Urothelium cell line (cell line): ENCODE data around the gene KCNS1.

Experiments used
- DNase-seq: peaks from one replicate; pipeline ENCODE4 v3.0.0; 2011; ENCODE audit warnings: low spot score, mixed read lengths
- FAIRE-seq: peaks from 2 replicates; lab custom pipeline; 2011; peaks lifted over from hg19 to GRCh38; lab: Jason Lieb, UNC

KCNS1 gene

DNA sequence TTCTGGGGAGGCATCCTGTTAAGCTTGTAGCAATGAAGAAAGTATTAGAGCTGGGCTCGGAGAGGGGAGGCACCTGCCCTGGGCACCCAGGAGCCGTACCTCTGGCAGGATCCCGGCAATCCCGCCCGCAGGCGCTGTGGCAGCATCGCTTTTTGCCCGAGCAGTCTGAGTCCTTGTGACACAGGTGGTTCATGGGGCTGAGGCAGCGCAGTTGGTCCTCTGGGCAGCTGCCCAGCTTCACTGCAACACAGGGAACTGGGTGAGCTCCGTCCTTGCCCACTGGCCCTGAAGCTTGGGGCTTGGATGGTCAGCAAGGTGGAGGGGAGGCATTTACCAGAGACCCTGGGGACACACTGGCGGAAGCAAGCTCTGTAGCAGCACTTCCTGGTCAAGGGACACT lies 9.4 kb upstream of the KCNS1 start:
- DNase-seq = no peak
- no peak for FAIRE-seq

- no peak for DNase-seq
- FAIRE-seq = no peak
Observed at GRCh38 chr20:45109634-45110033, 8.7 kb upstream of the KCNS1 start.

GRCh38 chr20:45105317-45105716 lies 4.4 kb upstream of the KCNS1 start:
- FAIRE-seq (no peak), DNase-seq (no peak)

- DNase-seq = peak; percentile 95
- peak; percentile 27 for FAIRE-seq
Observed at GRCh38 chr20:45104786-45105185, 3.9 kb upstream of the KCNS1 start.

DNA sequence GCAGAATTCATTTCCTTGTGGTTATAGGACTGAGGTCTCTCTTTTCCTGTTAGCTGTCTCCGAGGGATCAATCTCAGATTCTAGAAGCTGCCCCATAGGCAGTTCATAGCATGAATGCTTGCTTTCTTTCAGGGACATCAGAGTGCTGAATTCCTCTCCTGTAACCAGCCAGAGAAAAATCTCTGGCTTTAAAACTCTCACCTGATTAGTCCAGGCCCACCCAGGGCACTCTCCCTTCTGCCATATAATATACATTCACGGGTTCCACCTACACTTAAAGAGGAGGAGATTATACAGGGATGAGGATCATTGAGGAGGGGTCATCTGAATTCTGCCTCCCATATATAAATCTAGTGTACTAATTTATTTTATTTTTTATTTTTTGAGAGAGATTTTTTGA lies 2.1 kb upstream of the KCNS1 start:
- no peak for FAIRE-seq
- no peak for DNase-seq

DNA sequence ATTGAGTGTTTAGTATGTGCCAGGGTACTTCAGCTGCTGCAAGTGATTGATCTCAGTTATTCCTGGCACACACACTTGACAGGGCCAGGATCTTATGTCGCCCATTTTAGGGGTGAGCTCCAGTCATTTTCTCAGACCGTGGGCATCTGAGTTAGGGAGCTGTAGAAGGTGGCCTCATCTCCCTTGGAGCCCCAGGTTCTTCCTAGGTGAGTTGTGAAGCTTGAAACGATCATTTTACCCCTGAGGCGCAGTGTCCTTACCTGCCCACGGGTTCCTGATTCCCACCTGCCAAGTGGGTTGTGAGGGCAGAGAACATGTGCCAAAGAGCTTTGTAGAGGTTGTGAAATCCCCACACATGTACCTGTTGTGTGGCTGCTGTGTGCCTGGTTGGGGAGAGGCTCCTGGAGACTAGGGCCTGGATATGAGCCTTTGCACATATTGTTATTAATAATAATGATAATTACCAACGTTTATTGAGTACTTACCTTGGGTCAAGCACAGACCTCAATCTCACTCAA lies 465 bp upstream of the KCNS1 start:
- FAIRE-seq (no peak), DNase-seq (no peak)

DNA sequence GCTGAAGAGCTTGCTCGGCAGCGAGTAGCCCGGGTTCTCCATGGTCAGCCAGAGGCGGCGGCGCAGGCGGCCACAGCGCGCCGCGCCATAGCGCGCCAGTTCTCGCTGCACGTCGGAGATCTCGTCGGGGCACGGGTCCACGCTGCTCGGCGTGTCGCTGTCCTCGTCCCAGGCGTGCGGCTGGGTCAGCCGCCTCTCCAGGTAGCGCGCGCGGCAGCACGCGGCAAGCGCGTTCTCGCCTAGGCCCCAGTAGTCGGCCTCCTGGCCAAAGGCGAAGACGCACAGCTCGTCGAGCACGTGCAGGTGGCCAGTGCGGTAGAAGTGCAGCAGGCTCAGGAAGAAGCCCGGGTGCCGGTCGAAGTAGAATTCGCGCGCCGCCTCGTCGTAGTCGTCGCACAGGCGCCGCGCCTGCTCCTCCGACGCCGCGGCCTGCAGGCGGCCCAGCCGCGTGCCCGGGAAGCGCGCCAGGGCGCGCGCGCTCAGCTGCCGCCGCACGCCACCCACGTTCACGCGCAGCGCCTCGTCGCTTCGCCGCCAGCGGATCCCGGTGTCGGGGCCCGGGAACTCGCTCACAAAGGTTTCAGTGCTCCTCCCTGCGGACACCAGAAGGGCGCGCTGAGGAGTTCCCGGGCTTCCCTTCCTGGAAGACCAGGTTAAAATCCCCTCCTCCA lies 2.7 kb downstream of the KCNS1 start:
- FAIRE-seq (no peak), DNase-seq (no peak)

GRCh38 chr20:45097485-45098102 lies 3.3 kb downstream of the KCNS1 start:
- FAIRE-seq (no peak), DNase-seq (no peak)

- DNase-seq = no peak
- no peak for FAIRE-seq
Observed at GRCh38 chr20:45096781-45097180, 4.1 kb downstream of the KCNS1 start.

- DNase-seq = peak; percentile 78
- FAIRE-seq = peak; percentile 84
Observed at GRCh38 chr20:45095805-45096238, 5.1 kb downstream of the KCNS1 start.

GRCh38 chr20:45094864-45095574 lies 5.9 kb downstream of the KCNS1 start:
- FAIRE-seq (peak; percentile 27), DNase-seq (no peak)

DNA sequence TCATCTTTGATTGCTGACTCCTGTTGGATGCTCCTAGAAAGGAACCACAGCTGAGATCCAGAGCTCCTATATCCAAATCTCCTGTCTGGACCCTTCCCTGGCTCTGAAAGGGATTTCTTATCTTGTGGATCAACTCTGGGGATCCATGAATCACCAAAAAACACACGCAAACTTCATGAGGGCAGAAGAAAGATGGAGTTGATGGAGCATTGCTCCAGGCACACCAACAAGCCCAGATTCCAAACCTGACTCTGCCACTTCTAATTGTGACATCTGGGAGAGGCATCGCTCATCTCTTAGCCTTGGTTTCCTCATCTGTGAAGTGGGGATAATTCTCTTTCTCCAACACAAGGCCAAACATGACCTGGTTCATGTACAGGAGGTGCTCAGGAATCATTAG lies 6.7 kb downstream of the KCNS1 start:
- no peak for FAIRE-seq
- DNase-seq = no peak

DNA sequence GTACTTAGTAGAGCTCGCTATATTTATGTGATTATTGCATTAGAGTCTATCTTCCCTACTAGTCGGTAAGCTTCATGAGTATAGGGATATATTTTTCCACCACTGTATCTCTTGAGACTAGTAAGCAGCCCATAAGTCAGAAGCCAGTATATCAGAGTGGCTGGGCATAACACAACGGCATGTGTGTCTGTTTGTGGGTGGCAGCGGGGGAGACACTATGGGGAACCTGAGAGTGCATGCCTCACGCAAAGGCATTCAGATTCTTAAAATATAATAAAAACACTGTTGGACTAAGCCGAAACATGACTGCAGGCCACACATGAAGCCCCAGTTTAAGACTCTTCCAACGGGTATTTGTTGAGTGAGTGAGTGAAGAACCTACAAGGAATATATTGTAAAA lies 8.0 kb downstream of the KCNS1 start:
- DNase-seq (no peak), FAIRE-seq (no peak)

DNA sequence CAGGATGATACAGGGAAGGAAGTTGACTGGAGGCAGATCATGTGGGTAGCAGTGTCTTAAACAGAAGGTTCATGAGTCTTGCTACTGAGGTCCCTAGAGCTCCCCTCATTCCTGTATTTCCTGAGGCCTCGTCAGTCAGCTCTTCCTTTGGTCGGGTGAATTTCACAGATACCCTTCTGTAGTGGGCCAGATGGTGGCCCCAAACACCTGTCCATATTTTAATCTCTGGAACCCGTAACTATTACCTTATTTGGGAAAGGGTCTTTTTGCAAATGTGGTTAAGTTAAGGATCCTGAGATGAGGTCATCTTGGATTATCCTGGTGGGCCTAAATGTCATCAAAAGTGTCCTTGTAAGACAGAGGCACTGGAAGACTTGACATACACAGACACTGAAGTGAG lies 9.6 kb downstream of the KCNS1 start:
- no peak for DNase-seq

DNA sequence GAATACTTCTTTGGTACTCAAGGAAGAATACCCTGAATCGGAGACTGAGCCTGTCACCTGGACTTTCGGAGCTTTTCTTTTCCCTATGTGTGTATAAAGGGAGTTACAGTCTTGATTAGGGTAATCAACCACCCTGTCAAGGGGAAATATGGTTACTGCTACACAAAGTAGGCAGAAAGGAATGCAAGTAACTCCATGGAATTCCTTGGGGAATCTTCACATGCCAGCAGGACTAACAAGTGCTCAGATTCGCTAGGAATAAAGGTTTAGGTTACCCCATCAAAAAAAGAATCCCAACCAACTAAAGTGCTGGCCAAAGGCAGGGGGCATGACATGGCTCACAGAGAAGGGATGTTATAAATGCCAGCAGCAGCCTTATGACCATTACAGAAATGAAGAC lies 10.4 kb downstream of the KCNS1 start:
- DNase-seq (no peak), FAIRE-seq (no peak)

More for the DNA sequence above, 9.6 kb downstream of the KCNS1 start:
- FAIRE-seq = no peak

DNA sequence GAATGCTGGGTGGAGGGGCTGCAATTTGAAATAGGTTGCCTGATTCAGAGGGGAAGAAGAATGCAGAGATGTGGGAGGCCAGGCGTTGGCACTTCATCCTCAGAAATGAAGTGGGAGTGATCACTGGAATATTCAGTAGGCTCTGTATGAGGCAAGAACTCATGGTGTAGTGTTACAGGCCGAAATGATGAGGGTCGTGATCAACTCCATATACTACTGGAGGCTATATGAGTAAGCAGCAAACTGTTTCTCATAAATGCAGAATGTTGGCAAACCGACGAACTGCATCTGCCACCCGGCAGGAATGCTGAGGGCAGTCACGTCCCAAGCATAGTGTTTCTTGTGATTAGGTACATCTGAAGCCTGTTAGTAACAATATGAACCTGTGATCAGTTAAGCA lies 12.7 kb downstream of the KCNS1 start:
- no peak for DNase-seq

DNA sequence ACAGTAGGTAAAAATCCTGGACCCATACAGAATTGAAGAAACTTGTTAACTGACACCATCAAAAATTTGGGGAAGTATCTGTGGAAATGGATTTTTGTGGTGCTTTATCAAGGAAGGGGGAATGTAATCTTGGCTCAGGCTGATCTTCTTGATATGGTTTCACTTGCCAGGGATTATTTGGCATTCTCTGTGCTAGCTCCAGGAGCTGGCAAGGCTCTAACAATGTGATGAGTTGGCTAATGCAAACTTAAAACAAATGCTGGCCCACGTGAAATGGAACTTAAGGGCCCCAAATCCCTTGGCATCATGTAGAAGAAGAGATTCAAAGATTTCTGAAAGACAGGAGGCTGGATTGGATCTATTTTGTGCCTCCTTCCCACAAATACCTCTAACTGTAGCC lies 13.1 kb downstream of the KCNS1 start:
- DNase-seq = no peak
- FAIRE-seq = no peak

More for the DNA sequence above, 12.7 kb downstream of the KCNS1 start:
- no peak for FAIRE-seq

DNA sequence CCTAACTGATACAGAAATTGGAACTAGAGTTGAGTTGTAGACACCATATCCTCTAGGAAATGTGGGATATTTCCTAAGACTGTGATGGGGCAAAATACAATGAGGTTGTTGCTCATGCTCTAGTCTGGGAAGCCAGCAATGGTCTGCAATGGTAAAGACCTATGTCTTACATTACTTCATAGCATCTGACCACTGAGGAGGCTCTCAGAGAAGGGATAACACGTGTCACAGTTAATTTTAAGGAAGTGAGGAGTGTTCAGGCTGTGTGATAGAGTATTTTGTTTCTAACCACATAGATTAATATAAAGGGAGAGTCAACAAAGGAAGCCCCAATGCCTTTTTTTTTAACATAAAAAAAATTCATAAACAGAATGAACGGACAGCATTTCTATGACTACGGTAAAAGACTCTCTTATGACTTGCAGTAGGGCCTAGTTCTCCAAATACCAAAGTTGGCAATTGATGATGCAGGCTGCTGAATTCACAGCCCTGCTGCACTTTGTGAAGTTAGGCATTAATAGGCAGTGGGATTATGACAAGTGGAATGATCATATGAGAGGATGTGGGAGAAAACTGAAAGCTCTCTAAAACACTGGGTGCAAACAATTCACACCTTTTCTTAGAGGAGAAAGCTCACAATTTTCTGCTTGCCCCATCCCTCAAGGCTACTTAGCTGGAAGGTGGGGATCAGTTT lies 13.7 kb downstream of the KCNS1 start:
- FAIRE-seq = no peak
- DNase-seq = no peak

- no peak for DNase-seq
- FAIRE-seq = no peak
Observed at GRCh38 chr20:45085867-45086266, 15.1 kb downstream of the KCNS1 start.

GRCh38 chr20:45085289-45085688 lies 15.6 kb downstream of the KCNS1 start:
- DNase-seq (no peak), FAIRE-seq (no peak)

- no peak for DNase-seq
- FAIRE-seq = no peak
Observed at GRCh38 chr20:45083127-45083526, 17.8 kb downstream of the KCNS1 start.
